GM18502 (cell line): ENCODE measurements around the gene OR10J1.
"Not testable (repeated sequence)": the region's sequence is repeated elsewhere in the genome, so short reads cannot be mapped to it uniquely, and the experiment has no call there.

Experiments
- ATAC-seq: cut with Tn5 transposase; IDR thresholded peaks from one replicate; pipeline ENCODE4 v1.9.1; 2021; ENCODE audit warnings: mild to moderate bottlenecking; ENCODE audit not compliant: unreplicated experiment, poor library complexity

Gene OR10J1

GRCh38 chr1:159439422-159439821, at the start of gene OR10J1:
OR10J1 (plus strand) TSS chr1:159439722; CDS start chr1:159439792, 70 bp downstream.
- no peak for ATAC-seq

GRCh38 chr1:159406821-159407220, 32.7 kb upstream of the OR10J1 start:
- no peak for ATAC-seq

GRCh38 chr1:159408862-159409400, 30.6 kb upstream of the OR10J1 start:
- no peak for ATAC-seq

- no peak for ATAC-seq
Measured at GRCh38 chr1:159421821-159422220, 17.7 kb upstream of the OR10J1 start.

- no peak for ATAC-seq
Measured at GRCh38 chr1:159428536-159428935, 11.0 kb upstream of the OR10J1 start.

- ATAC-seq, result no peak
Measured at GRCh38 chr1:159429074-159429861, 10.3 kb upstream of the OR10J1 start.

- ATAC-seq, result no peak
Measured at GRCh38 chr1:159430985-159431384, 8.5 kb upstream of the OR10J1 start.

GRCh38 chr1:159431904-159432303, 7.6 kb upstream of the OR10J1 start, which contains the start of gene OR10J4:
OR10J4 (plus strand) TSS chr1:159432204.
- no peak for ATAC-seq

- ATAC-seq, result no peak
Measured at GRCh38 chr1:159436469-159436868, 3.1 kb upstream of the OR10J1 start.

GRCh38 chr1:159441360-159441759, 1.8 kb downstream of the OR10J1 start:
- ATAC-seq, result no peak

- no peak for ATAC-seq
Measured at GRCh38 chr1:159442428-159442827, 2.9 kb downstream of the OR10J1 start.

- ATAC-seq, result no peak
Measured at GRCh38 chr1:159443066-159443750, 3.7 kb downstream of the OR10J1 start.

- no peak for ATAC-seq
Measured at GRCh38 chr1:159444511-159444910, 5.0 kb downstream of the OR10J1 start.

- ATAC-seq, result no peak
Measured at GRCh38 chr1:159448181-159448580, 8.7 kb downstream of the OR10J1 start.

GRCh38 chr1:159449605-159450004, 10.1 kb downstream of the OR10J1 start:
- not testable (repeated sequence) for ATAC-seq

- no peak for ATAC-seq
Measured at GRCh38 chr1:159459551-159459950, 20.0 kb downstream of the OR10J1 start.

- no peak for ATAC-seq
Measured at GRCh38 chr1:159465191-159465603, 25.7 kb downstream of the OR10J1 start.

- ATAC-seq, result no peak
Measured at GRCh38 chr1:159468321-159468720, 28.8 kb downstream of the OR10J1 start.

- no peak for ATAC-seq
Measured at GRCh38 chr1:159469921-159470533, 30.5 kb downstream of the OR10J1 start.

GRCh38 chr1:159473335-159473734, 33.8 kb downstream of the OR10J1 start:
- ATAC-seq, result no peak

- no peak for ATAC-seq
Measured at GRCh38 chr1:159474926-159475325, 35.4 kb downstream of the OR10J1 start.
